HepG2 (cell line): ENCODE results near the gene DLG4. TPM values are rescaled to one million over a fixed set of nuclear protein-coding genes. Genes with fewer than 3 reads are reported as not detected.

Experiments used
- ATAC-seq: fragments of 200-7000 bp; cut with Tn5 transposase; 3 replicates; pipeline ENCODE4 v1.9.1; 2020; ENCODE audit warnings: mild to moderate bottlenecking, moderate library complexity
- BruUV-seq: library from RNA; stranded (reverse); fragments of 400-500 nt; replicated peaks from 2 replicates; lab custom pipeline; 2021; lab: Mats Ljungman, UMichigan
- CTCF ChIA-PET: fragments of 300-600 bp; formaldehyde crosslinking; extraction: SDS; loops from one replicate; lab custom pipeline; 2021; ENCODE audit warnings: low total read pairs, inconsistent platforms, low intra/inter-chr PET ratio; lab: Yijun Ruan, JAX
- POLR2A ChIA-PET: fragments of 350-600 bp; sonication (Branson Sonifier 250); formaldehyde crosslinking; loops from one replicate; lab custom pipeline; 2020; ENCODE audit warnings: antibody characterized with exemption, inconsistent platforms; lab: Yijun Ruan, JAX
- DNase-seq: peaks from one replicate; pipeline ENCODE4 v3.0.0-alpha.2; 2015; ENCODE audit warnings: low spot score
- FAIRE-seq: peaks from 3 replicates; lab custom pipeline; 2011; peaks lifted over from hg19 to GRCh38; lab: Jason Lieb, UNC
- H2AFZ ChIP-seq: one replicate; pipeline ENCODE4 v1.6.1; 2011; ENCODE audit warnings: low read length, inconsistent platforms
- H3K27ac ChIP-seq: fragments of 300-600 bp; 3 replicates; pipeline ENCODE4 v1.8.0; 2011; ENCODE audit warnings: mixed run types, mild to moderate bottlenecking, mixed read lengths, low read length, inconsistent platforms; ENCODE audit not compliant: insufficient read depth; ENCODE audit errors: extremely low read length
- H3K27me3 ChIP-seq, 2 experiments: fragments of 200-600 bp in 1 of 2; 2 replicates in 1 of 2; 3 replicates in 1 of 2; pipeline versions ENCODE4 v1.6.0 to v1.8.0; 2011; ENCODE audit warnings: low read length in 2 of 2, mild to moderate bottlenecking in 2 of 2, moderate library complexity in 2 of 2, inconsistent platforms in 1 of 2; ENCODE audit not compliant: insufficient read depth in 2 of 2, control insufficient read depth in 1 of 2
- H3K36me3 ChIP-seq, 2 experiments: fragments of 200-600 bp in 1 of 2; replicated peaks in 1 of 2; 2 replicates in 1 of 2; 3 replicates in 1 of 2; pipeline versions ENCODE4 v1.5.1 to v1.8.0; 2011; ENCODE audit warnings: low read length in 2 of 2, inconsistent platforms in 1 of 2; ENCODE audit not compliant: insufficient read depth in 2 of 2, control insufficient read depth in 1 of 2
- H3K4me1 ChIP-seq: 2 replicates; pipeline ENCODE4 v1.5.1; 2012; ENCODE audit warnings: low read length, inconsistent platforms; ENCODE audit not compliant: insufficient read depth
- H3K4me2 ChIP-seq: 2 replicates; pipeline ENCODE4 v1.6.0; 2011; ENCODE audit warnings: low read depth, low read length, inconsistent platforms
- H3K4me3 ChIP-seq, 3 experiments: fragments of 200-600 bp in 1 of 3; sonication (generic), shearing (Covaris generic) in 1 of 3; replicated peaks in 1 of 3; 2 replicates each; pipeline ENCODE4 v1.5.1; 2011 to 2016; ENCODE audit warnings: low read length in 3 of 3, inconsistent platforms in 2 of 3, low read depth in 2 of 3, mild to moderate bottlenecking in 2 of 3, control low read depth in 1 of 3, mixed read lengths in 1 of 3; ENCODE audit not compliant: insufficient read depth in 1 of 3
- H3K79me2 ChIP-seq: one replicate; pipeline ENCODE4 v1.6.1; 2011; ENCODE audit warnings: low read length, inconsistent platforms; ENCODE audit not compliant: insufficient read depth
- H3K9ac ChIP-seq: 2 replicates; pipeline ENCODE4 v1.6.0; 2011; ENCODE audit warnings: mild to moderate bottlenecking, low read depth, low read length, inconsistent platforms; ENCODE audit not compliant: insufficient read depth
- H3K9me3 ChIP-seq: 2 replicates; pipeline ENCODE4 v1.5.1; 2012; ENCODE audit warnings: mild to moderate bottlenecking, low read length
- H4K20me1 ChIP-seq: 2 replicates; pipeline ENCODE4 v1.6.0; 2011; ENCODE audit warnings: inconsistent platforms, mild to moderate bottlenecking, low read length, moderate library complexity; ENCODE audit not compliant: insufficient read depth
- DRAP1 ChIP-seq: IDR thresholded peaks from 2 replicates; pipeline ENCODE4 v1.6.1; 2016; ENCODE audit warnings: missing genetic modification reagents, missing compliant biosample characterization
- FOSL2 ChIP-seq: sonication (generic); formaldehyde crosslinking; IDR thresholded peaks from 2 replicates; pipeline ENCODE4 v1.4.0; 2020; ENCODE audit warnings: missing genetic modification reagents
- GABPA ChIP-seq, 2 experiments: IDR thresholded peaks; 2 replicates each; pipeline ENCODE4 v1.6.1; 2011 to 2016; ENCODE audit warnings: low read depth in 2 of 2, low read length in 1 of 2, missing biosample characterization in 1 of 2, missing genetic modification characterization in 1 of 2
- GMEB1 ChIP-seq: sonication (generic); formaldehyde crosslinking; IDR thresholded peaks from 2 replicates; pipeline ENCODE4 v1.5.1; 2020; ENCODE audit warnings: missing genetic modification reagents, mild to moderate bottlenecking, borderline replicate concordance
- MBD4 ChIP-seq: IDR thresholded peaks from 2 replicates; pipeline ENCODE4 v1.6.1; 2012; ENCODE audit warnings: low read length, inconsistent platforms, borderline replicate concordance
- MTF1 ChIP-seq: sonication (generic); formaldehyde crosslinking; IDR thresholded peaks from 2 replicates; pipeline ENCODE4 v1.5.0; 2020; ENCODE audit warnings: missing genetic modification reagents
- MXD3 ChIP-seq: IDR thresholded peaks from 2 replicates; pipeline ENCODE4 v1.6.1; 2016; ENCODE audit warnings: mild to moderate bottlenecking, missing biosample characterization, missing genetic modification reagents
- NR2F2 ChIP-seq: IDR thresholded peaks from 2 replicates; pipeline ENCODE4 v1.6.1; 2012; ENCODE audit warnings: low read depth, inconsistent platforms, borderline replicate concordance
- PCBP2 ChIP-seq: fragments of 200-400 bp; formaldehyde crosslinking; optimal IDR thresholded peaks from 2 replicates; pipeline ENCODE3; 2018; ENCODE audit warnings: low read length, low read depth; ENCODE audit not compliant: poor library complexity, severe bottlenecking
- POLR2A ChIP-seq, 2 experiments: IDR thresholded peaks; 2 replicates each; pipeline ENCODE4 v1.6.1; 2011; ENCODE audit warnings: low read depth in 2 of 2, low read length in 2 of 2, mild to moderate bottlenecking in 1 of 2, moderate library complexity in 1 of 2; ENCODE audit not compliant: insufficient read depth in 1 of 2
- RBFOX2 ChIP-seq: fragments of 200-400 bp; formaldehyde crosslinking; IDR thresholded peaks from 2 replicates; pipeline ENCODE4 v1.6.1; 2017; ENCODE audit warnings: low read depth, mild to moderate bottlenecking, low read length
- RBM22 ChIP-seq: fragments of 200-400 bp; formaldehyde crosslinking; optimal IDR thresholded peaks from 2 replicates; pipeline ENCODE3; 2017; ENCODE audit warnings: mild to moderate bottlenecking, low read length, moderate library complexity
- TCF7L2 ChIP-seq: IDR thresholded peaks from 2 replicates; pipeline ENCODE4 v1.6.1; 2011; ENCODE audit warnings: mild to moderate bottlenecking, low read depth, low read length, moderate library complexity
- THAP9 ChIP-seq: sonication (generic); formaldehyde crosslinking; IDR thresholded peaks from 2 replicates; pipeline ENCODE4; 2020; ENCODE audit warnings: missing genetic modification reagents, mild to moderate bottlenecking, borderline replicate concordance
- ZNF234 ChIP-seq: sonication (generic); formaldehyde crosslinking; conservative IDR thresholded peaks from 2 replicates; pipeline ENCODE4 v1.5.1; 2020; ENCODE audit warnings: mild to moderate bottlenecking, missing genetic modification reagents
- ZNF501 ChIP-seq: sonication (generic); formaldehyde crosslinking; IDR thresholded peaks from 2 replicates; pipeline ENCODE4 v1.5.1; 2020; ENCODE audit warnings: mild to moderate bottlenecking, moderate library complexity, missing genetic modification reagents
- ZNF550 ChIP-seq: sonication (generic); formaldehyde crosslinking; IDR thresholded peaks from 2 replicates; pipeline ENCODE4 v1.4.0; 2020; ENCODE audit warnings: mild to moderate bottlenecking, missing genetic modification reagents, borderline replicate concordance
- ZNF629 ChIP-seq: sonication (generic); formaldehyde crosslinking; conservative IDR thresholded peaks from 2 replicates; pipeline ENCODE4 v1.5.0; 2020; ENCODE audit warnings: missing genetic modification reagents
- WGBS: methylation state at CpG from one replicate; pipeline ENCODE4 v1.1.6; 2017; ENCODE audit warnings: low lambda C conversion rate; 5-methylcytosine and 5-hydroxymethylcytosine counted together
- in situ Hi-C: cut with HindIII; loops from 2 replicates; pipeline ENCODE4 v1.10.0; 2017; ENCODE audit warnings: low pct_unique_long_range_greater_than_20kb; ENCODE audit not compliant: extremely low pct_ligation_motif_present
- intact Hi-C: fragments of 100-400 bp; cut with micrococcal nuclease; formaldehyde crosslinking; loops from one replicate; pipeline ENCODE4 v1.10.0; 2022; ENCODE audit not compliant: unreplicated experiment
- polyA plus RNA-seq, 8 experiments: library from polyadenylated mRNA; depleted of rRNA in 3 of 8; stranded (reverse) in 7 of 8; unstranded in 1 of 8; fragments of >200 nt; fragmentation: Illumina TruSeq in 4 of 8; extraction: Trizol in 4 of 8; gene quantifications; 2 replicates each; pipeline versions ENCODE4 v1.2.1 to v1.2.3, GENCODE V29; 2011 to 2016; ENCODE audit warnings: low read depth in 4 of 8, missing spikeins in 1 of 8, mixed read lengths in 1 of 8; ENCODE audit not compliant: insufficient read depth in 1 of 8
- total RNA-seq, 5 experiments: library from RNA; depleted of rRNA; stranded (reverse); fragments of >200 nt; fragmentation: Illumina TruSeq; extraction: Trizol; gene quantifications; 2 replicates each; pipeline ENCODE4 v1.2.3, GENCODE V29; 2016; ENCODE audit warnings: low read depth in 1 of 5

Gene DLG4
- total and polyA plus RNA-seq, 2 of the 13 experiments (the other 11 are each of a cell fraction or from before 2014, with no cell fraction given): 0.71 to 4.3 TPM

- peaks cover 62% of the 10 kb centered on the region for H3K4me1 ChIP-seq
- FAIRE-seq: no peak
- TSS peak; percentile 2 for BruUV-seq
- no peak overlapping the region for H3K4me3 ChIP-seq
- POLR2A ChIA-PET: interaction anchor here (1.9 to 8.9 kb wide), 5 partner anchors 13 to 200 kb away, joined by 8 to 140 read pairs (median 13); partner anchors contain the start of genes ACADVL, ASGR1, CTDNEP1 and DLG4
- WGBS: 91% methylated on average over 22 of the region's 22 CpGs
- no peak for DNase-seq
- H3K9ac ChIP-seq: peak overlapping the region; percentile 21; the same call in 1 of the 2 replicates
- peak overlapping the region; percentile 79 for H3K27ac ChIP-seq
- intact Hi-C loops: loop anchor here (10.0 kb wide), 1 partner anchor 61 kb away; the partner anchor contains the start of gene ASGR1
- peaks cover 13% of the 10 kb centered on the region; the same call in 1 of the 2 replicates for H4K20me1 ChIP-seq
- H3K27me3 ChIP-seq: no peaks in the 10 kb centered on the region; a peak in 1 of 5 replicates
- peak overlapping the region; percentile 92; the same call in 1 of the 2 replicates for H3K4me2 ChIP-seq
- in situ Hi-C loops: no loop called here
- peaks cover 66% of the 10 kb centered on the region for H3K79me2 ChIP-seq
- H3K36me3 ChIP-seq: peaks cover 10 to 27% of the 10 kb centered on the region in 2 experiments
- no peaks in the 10 kb centered on the region for H3K9me3 ChIP-seq
- no peak overlapping the region for H2AFZ ChIP-seq
- ATAC-seq: no peak
- CTCF ChIA-PET: no interaction called here
- TF ChIP-seq ZNF550 (CRISPR knock-in tag) (no peak), TCF7L2 (no peak), MTF1 (CRISPR knock-in tag) (no peak), THAP9 (CRISPR knock-in tag) (no peak), MXD3 (CRISPR knock-in tag) (no peak), ZNF629 (CRISPR knock-in tag) (no peak), MBD4 (no peak), PCBP2 (no peak), GMEB1 (CRISPR knock-in tag) (no peak), ZNF234 (CRISPR knock-in tag) (no peak), RBFOX2 (0 out of 2 replicates have a peak, but pooled peaks have one; percentile 16), FOSL2 (peak; percentile 59), RBM22 (peak; percentile 22), DRAP1 (CRISPR knock-in tag) (no peak), NR2F2 (no peak), ZNF501 (CRISPR knock-in tag) (no peak), POLR2A (IDR thresholded peaks at IDR 0.05; ENCODE audit: insufficient read depth in 1 of 2, low read depth in 2 of 2, low read length in 2 of 2) (0 out of 4 replicates have a peak, but pooled peaks of 1 of the 2 experiments have one; percentile 16), GABPA (IDR thresholded peaks at IDR 0.05; ENCODE audit: low read depth, low read length) (no peak), GABPA (CRISPR knock-in tag; IDR thresholded peaks at IDR 0.05; ENCODE audit: low read depth) (no peak)
Observed at GRCh38 chr17:7235693-7236665, 16.3 kb upstream of the DLG4 start.
